Neuronal stem cell (in vitro differentiated cells): ENCODE data around the gene SYNCRIP.

Experiments
- DNase-seq: peaks from one replicate; pipeline ENCODE4 v3.0.0-alpha.2; 2013; ENCODE audit warnings: low spot score
- H2AFZ ChIP-seq: one replicate; pipeline ENCODE4 v1.6.1; 2013; ENCODE audit warnings: mild to moderate bottlenecking, low read length, inconsistent platforms
- H2AK5ac ChIP-seq: 2 replicates; pipeline ENCODE4 v1.6.1; 2013; ENCODE audit warnings: low read depth, mild to moderate bottlenecking, inconsistent platforms, low read length, moderate library complexity, mixed read lengths
- H2BK120ac ChIP-seq: 2 replicates; pipeline ENCODE4 v1.6.1; 2013; ENCODE audit warnings: low read depth, mild to moderate bottlenecking, inconsistent platforms, low read length, moderate library complexity, mixed read lengths
- H2BK12ac ChIP-seq: one replicate; pipeline ENCODE4 v1.6.1; 2013; ENCODE audit warnings: low read length, inconsistent platforms
- H2BK15ac ChIP-seq: 2 replicates; pipeline ENCODE4 v1.6.1; 2013; ENCODE audit warnings: mild to moderate bottlenecking, low read length, inconsistent platforms, mixed read lengths
- H2BK5ac ChIP-seq: one replicate; pipeline ENCODE4 v1.6.1; 2013; ENCODE audit warnings: inconsistent platforms, mild to moderate bottlenecking, low read length, moderate library complexity
- H3K14ac ChIP-seq: one replicate; pipeline ENCODE4 v1.6.1; 2013; ENCODE audit warnings: low read length, inconsistent platforms
- H3K18ac ChIP-seq: 2 replicates; pipeline ENCODE4 v1.6.1; 2013; ENCODE audit warnings: low read length, inconsistent platforms
- H3K23ac ChIP-seq: 2 replicates; pipeline ENCODE4 v1.6.1; 2013; ENCODE audit warnings: low read depth, mild to moderate bottlenecking, mixed read lengths, low read length, inconsistent platforms; ENCODE audit not compliant: poor library complexity
- H3K27ac ChIP-seq: replicated peaks from 3 replicates; pipeline ENCODE4 v1.5.1; 2013; ENCODE audit warnings: low read length, inconsistent platforms
- H3K27me3 ChIP-seq, 3 experiments: 2 replicates each; pipeline ENCODE4 v1.6.1; 2013; ENCODE audit warnings: low read length in 3 of 3, mild to moderate bottlenecking in 2 of 3, inconsistent platforms in 1 of 3, low read depth in 1 of 3, mixed read lengths in 1 of 3, moderate library complexity in 1 of 3; ENCODE audit not compliant: control insufficient read depth in 3 of 3, insufficient read depth in 3 of 3
- H3K36me3 ChIP-seq, 2 donors: replicated peaks in 1 of 2; 2 replicates each; pipeline ENCODE4 v1.6.1; 2013; ENCODE audit warnings: low read length in 2 of 2; ENCODE audit not compliant: control insufficient read depth in 2 of 2, insufficient read depth in 2 of 2
- H3K4ac ChIP-seq: 2 replicates; pipeline ENCODE4 v1.6.1; 2013; ENCODE audit warnings: inconsistent platforms, mild to moderate bottlenecking, low read length, moderate library complexity
- H3K4me1 ChIP-seq, 2 donors: 1 replicate in 1 of 2; 2 replicates in 1 of 2; pipeline ENCODE4 v1.6.1; 2013; ENCODE audit warnings: low read length in 2 of 2, low read depth in 1 of 2; ENCODE audit not compliant: control insufficient read depth in 2 of 2, insufficient read depth in 1 of 2
- H3K4me2 ChIP-seq: one replicate; pipeline ENCODE4 v1.6.1; 2013; ENCODE audit warnings: mild to moderate bottlenecking, low read length, inconsistent platforms; ENCODE audit not compliant: insufficient read depth, poor library complexity, severe bottlenecking
- H3K4me3 ChIP-seq, 2 donors: 2 replicates each; pipeline ENCODE4 v1.5.1; 2013; ENCODE audit warnings: low read length in 2 of 2, mild to moderate bottlenecking in 2 of 2, inconsistent platforms in 1 of 2, moderate library complexity in 1 of 2
- H3K79me1 ChIP-seq: one replicate; pipeline ENCODE4 v1.6.1; 2013; ENCODE audit warnings: low read depth, mild to moderate bottlenecking, inconsistent platforms, low read length, moderate library complexity
- H3K9ac ChIP-seq: one replicate; pipeline ENCODE4 v1.6.1; 2013; ENCODE audit warnings: mild to moderate bottlenecking, low read depth, low read length, inconsistent platforms; ENCODE audit not compliant: poor library complexity
- H3K9me3 ChIP-seq, 2 donors: replicated peaks in 1 of 2; 2 replicates each; pipeline versions ENCODE3 to v1.6.1; 2013; ENCODE audit warnings: low read length in 2 of 2, mild to moderate bottlenecking in 2 of 2, inconsistent platforms in 1 of 2, low read depth in 1 of 2, mixed read lengths in 1 of 2, moderate library complexity in 1 of 2; ENCODE audit not compliant: control insufficient read depth in 2 of 2, insufficient read depth in 1 of 2
- H4K8ac ChIP-seq: one replicate; pipeline ENCODE4 v1.6.1; 2013; ENCODE audit warnings: low read depth, mild to moderate bottlenecking, inconsistent platforms, low read length, moderate library complexity
- H4K91ac ChIP-seq: one replicate; pipeline ENCODE4 v1.6.1; 2013; ENCODE audit warnings: low read length, low read depth, mild to moderate bottlenecking, inconsistent platforms; ENCODE audit not compliant: poor library complexity
- WGBS, 2 donors: extraction: QIAGEN DNeasy Blood & Tissue Kit; methylation state at CpG; one replicate each; pipeline ENCODE4 v1.1.7; 2013; ENCODE audit warnings: missing lambda C conversion rate in 2 of 2, mixed read lengths in 1 of 2; ENCODE audit not compliant: insufficient read length in 2 of 2, insufficient replicate concordance in 1 of 2; ENCODE audit errors: extremely low coverage in 2 of 2; 5-methylcytosine and 5-hydroxymethylcytosine counted together

SYNCRIP gene

GRCh38 chr6:85669735-85670194 is 27.1 kb upstream of the SYNCRIP start:
- Histone ChIP-seq H3K79me1 (no peaks in the 10 kb centered on the region), H4K8ac (no peak overlapping the region), H3K9me3 (no peaks in the 10 kb centered on the region), H3K23ac (no peak overlapping the region), H2BK15ac (no peak overlapping the region), H3K4me1 (no peaks in the 10 kb centered on the region), H3K4ac (no peak overlapping the region), H3K18ac (no peak overlapping the region), H3K9ac (no peak overlapping the region), H3K4me3 (no peak overlapping the region), H3K4me2 (no peak overlapping the region), H4K91ac (no peak overlapping the region), H3K27ac (peak overlapping the region; percentile 19), H2BK120ac (no peak overlapping the region), H2BK12ac (no peak overlapping the region), H3K14ac (no peak overlapping the region), H3K36me3 (peaks cover 7 to 31% of the 10 kb centered on the region in 2 donors), H2AFZ (no peak overlapping the region), H2AK5ac (no peak overlapping the region), H2BK5ac (no peak overlapping the region), H3K27me3 (no peaks in the 10 kb centered on the region)
- WGBS, 2 donors, result no CpG with 5 or more reads among the region's 4 CpGs
- DNase-seq, result no peak

GRCh38 chr6:85662251-85662650 is 19.6 kb upstream of the SYNCRIP start:
- peaks cover 3% of the 10 kb centered on the region in 2 donors for H3K36me3 ChIP-seq
- H3K9ac ChIP-seq, result no peak overlapping the region
- no peak overlapping the region for H2BK5ac ChIP-seq
- no peak overlapping the region for H3K14ac ChIP-seq
- no peaks in the 10 kb centered on the region for H3K27me3 ChIP-seq
- DNase-seq, result no peak
- H3K9me3 ChIP-seq, result no peaks in the 10 kb centered on the region
- H4K91ac ChIP-seq, result no peak overlapping the region
- H3K4ac ChIP-seq, result no peak overlapping the region
- no peak overlapping the region for H3K18ac ChIP-seq
- no peak overlapping the region for H2AFZ ChIP-seq
- H3K4me3 ChIP-seq, result no peak overlapping the region
- no peak overlapping the region for H2BK15ac ChIP-seq
- no peak overlapping the region for H2BK12ac ChIP-seq
- no peak overlapping the region for H3K4me2 ChIP-seq
- H3K23ac ChIP-seq, result no peak overlapping the region
- H2AK5ac ChIP-seq, result no peak overlapping the region
- no peak overlapping the region for H2BK120ac ChIP-seq
- H3K27ac ChIP-seq, result no peak overlapping the region
- H3K4me1 ChIP-seq, result no peaks in the 10 kb centered on the region
- H4K8ac ChIP-seq, result no peak overlapping the region
- no peaks in the 10 kb centered on the region for H3K79me1 ChIP-seq

GRCh38 chr6:85660181-85660611 is 17.5 kb upstream of the SYNCRIP start:
- Histone ChIP-seq H4K91ac (no peak overlapping the region), H2AFZ (peak overlapping the region; percentile 59), H3K36me3 (peaks cover 0 to under 1% of the 10 kb centered on the region in 2 donors), H3K14ac (no peak overlapping the region), H2AK5ac (no peak overlapping the region), H3K9ac (no peak overlapping the region), H3K79me1 (no peaks in the 10 kb centered on the region), H2BK12ac (no peak overlapping the region), H2BK15ac (no peak overlapping the region), H3K23ac (no peak overlapping the region), H3K9me3 (no peaks in the 10 kb centered on the region), H3K4ac (no peak overlapping the region), H2BK120ac (no peak overlapping the region), H3K4me3 (no peak overlapping the region), H3K27me3 (no peaks in the 10 kb centered on the region), H3K18ac (no peak overlapping the region), H3K4me1 (no peaks in the 10 kb centered on the region), H4K8ac (no peak overlapping the region), H3K4me2 (no peak overlapping the region), H3K27ac (no peak overlapping the region), H2BK5ac (no peak overlapping the region)
- WGBS, 2 donors, result no CpG with 5 or more reads among the region's 6 CpGs
- no peak for DNase-seq

GRCh38 chr6:85650606-85651005 is 7.9 kb upstream of the SYNCRIP start:
- Histone ChIP-seq H3K14ac (no peak overlapping the region), H3K4me1 (no peaks in the 10 kb centered on the region), H3K23ac (no peak overlapping the region), H4K8ac (no peak overlapping the region), H3K4me2 (no peak overlapping the region), H3K27ac (no peak overlapping the region), H4K91ac (no peak overlapping the region), H2AK5ac (no peak overlapping the region), H3K4ac (no peak overlapping the region), H3K79me1 (no peaks in the 10 kb centered on the region), H2BK15ac (no peak overlapping the region), H3K4me3 (no peak overlapping the region), H2BK12ac (no peak overlapping the region), H2BK120ac (no peak overlapping the region), H2AFZ (no peak overlapping the region), H3K18ac (no peak overlapping the region), H3K9ac (no peak overlapping the region), H3K27me3 (no peaks in the 10 kb centered on the region), H3K9me3 (peaks cover 0 to 6% of the 10 kb centered on the region in 2 donors), H3K36me3 (no peaks in the 10 kb centered on the region), H2BK5ac (no peak overlapping the region)
- DNase-seq, result no peak
- WGBS, 2 donors, result no CpG with 5 or more reads among the region's 1 CpG
